Measurements from ENCODE around the gene UROC1. TPM values are rescaled to one million over a fixed set of nuclear protein-coding genes. Genes with fewer than 3 reads are reported as not detected.

Gene UROC1
- total and polyA plus RNA-seq, 2 donors (not counting 1 experiment from before 2014, with no cell fraction given) = not detected

Small RNAs within 50 kb of the gene (small RNA-seq; reads per million reads assigned to genes)
- gene RNA5SP138 (ENCODE audit: insufficient read length, low read depth, low replicate concordance) = not detected

Other genes starting within 250 kb of the UROC1 start
- 0.83 and 2.2 TPM in 2 replicates for gene KLF15, start 160.4 kb downstream of the UROC1 start, total RNA-seq
- gene KLF15, start 160.4 kb downstream of the UROC1 start, polyA plus RNA-seq = 0.10 and 0.22 TPM in 2 replicates
- not detected in 2 replicates for gene CFAP100, start 122.9 kb downstream of the UROC1 start, total RNA-seq
- gene CFAP100, start 122.9 kb downstream of the UROC1 start, polyA plus RNA-seq = not detected in 2 replicates
- gene ZXDC, start 41.9 kb downstream of the UROC1 start, total RNA-seq = 70.9 and 75.9 TPM in 2 replicates
- gene ZXDC, start 41.9 kb downstream of the UROC1 start, polyA plus RNA-seq = 38.9 and 52.3 TPM in 2 replicates
- gene CHST13, start 6.4 kb upstream of the UROC1 start, total RNA-seq = not detected in 2 replicates
- gene CHST13, start 6.4 kb upstream of the UROC1 start, polyA plus RNA-seq = 0.07 and 0.09 TPM in 2 replicates
- gene C3orf22, start 41.2 kb upstream of the UROC1 start, total RNA-seq = not detected in 2 replicates
- gene C3orf22, start 41.2 kb upstream of the UROC1 start, polyA plus RNA-seq = not detected in 2 replicates
- 0.41 and 0.99 TPM in 2 replicates for gene TXNRD3, start 137.4 kb upstream of the UROC1 start, total RNA-seq
- 0.15 and 0.33 TPM in 2 replicates for gene TXNRD3, start 137.4 kb upstream of the UROC1 start, polyA plus RNA-seq
- 13.5 TPM in 2 replicates for gene CHCHD6, start 186.5 kb upstream of the UROC1 start, total RNA-seq
- 8.0 and 8.1 TPM in 2 replicates for gene CHCHD6, start 186.5 kb upstream of the UROC1 start, polyA plus RNA-seq